Pancreas (tissue), 10 donors: ENCODE measurements around the gene NR6A1. TPM values are rescaled to one million over a fixed set of nuclear protein-coding genes. Genes with fewer than 3 reads are reported as not detected.

Source experiments
- ATAC-seq, 4 donors: fragments of 200-7000 bp; cut with Tn5 transposase; one replicate each; pipeline versions ENCODE4 v1.8.0 to v1.9.1; 2020; ENCODE audit warnings: mild to moderate bottlenecking in 4 of 4, moderate library complexity in 4 of 4
- DNase-seq, 6 donors: peaks; one replicate each; pipeline ENCODE4 v3.0.0-alpha.2; 2020
- FAIRE-seq: peaks from 2 replicates; lab custom pipeline; 2012; peaks lifted over from hg19 to GRCh38; lab: Jason Lieb, UNC
- H3K27ac ChIP-seq, 4 donors: fragments of 200-600 bp; sonication (generic); 1 replicate in 3 of 4; 2 replicates in 1 of 4; pipeline versions ENCODE4 v1.5.0 to v1.8.0; 2020
- H3K27me3 ChIP-seq, 4 donors: fragments of 200-600 bp; one replicate each; pipeline ENCODE4 v1.8.0; 2021
- H3K36me3 ChIP-seq, 3 donors: fragments of 200-600 bp; sonication (generic) in 1 of 3; one replicate each; pipeline versions ENCODE4 v1.5.0 to v1.8.0; 2020 to 2021
- H3K4me1 ChIP-seq, 3 donors: fragments of 200-600 bp; one replicate each; pipeline ENCODE4 v1.8.0; 2021
- H3K4me3 ChIP-seq, 4 donors: fragments of 200-600 bp; sonication (generic) in 2 of 4; one replicate each; pipeline versions ENCODE4 v1.5.0 to v1.8.0; 2020 to 2021
- H3K9me3 ChIP-seq, 4 donors: fragments of 200-600 bp; one replicate each; pipeline ENCODE4 v1.8.0; 2021
- WGBS, 2 donors: extraction: QIAGEN DNeasy Blood & Tissue Kit; methylation state at CpG; one replicate each; pipeline ENCODE4 v1.1.7; 2013; 5-methylcytosine and 5-hydroxymethylcytosine counted together
- intact Hi-C, 3 donors: fragments of 100-400 bp; cut with DNase I; formaldehyde crosslinking; loops; one replicate each; pipeline versions ENCODE4 v1.11.1 to v1.14.2; 2022
- polyA plus RNA-seq, 2 donors: library from polyadenylated mRNA; stranded (reverse); fragments of 200-250 nt; gene quantifications; one replicate each; pipeline ENCODE4 v1.2.3, GENCODE V29; 2013
- total RNA-seq, 6 donors: library from RNA; stranded (reverse); fragmentation: NEBNext Ultra II Directional in 4 of 6; extraction: Animal tissue kit (Norgen Biotek cat#: 25700) in 4 of 6; gene quantifications; one replicate each; pipeline versions ENCODE4 v1.2.1 to v1.2.4, GENCODE V29; 2021 to 2023
- TF ChIP-seq, protein P1 (sequence below), 4 donors: fragments of 200-600 bp; sonication (generic) in 3 of 4; IDR thresholded peaks; one replicate each; pipeline versions ENCODE4 v1.5.0 to v1.8.0; 2021; ENCODE audit warnings: antibody characterized with exemption in 4 of 4
- donor health status: healthy with polysubstance abuse.
- donor health status: DM: no; HTN: no; CAD: no; lungs with moderate emphysema.
- donor health status: DM: no; HTN: no; CAD: no.
- donor health status: control.
- donor health status: control.
- donor health status: Bipolar disorder and iron deficiency.
- donor health status: DM: yes; HTN: yes; CAD: no.
- donor health status: DM: no; HTN: no; CAD: no.
- donor health status: DM: no; HTN: no; CAD: no.
- donor health status: DM: yes; HTN: yes; CAD: no.

The NR6A1 gene
- total and polyA plus RNA-seq, 8 donors = 2.1 to 3.9 (median 2.6) TPM

GRCh38 chr9:124551472-124552272 lies 219.4 kb downstream of the NR6A1 start:
- Histone ChIP-seq H3K27me3 (no peaks in the 10 kb centered on the region), H3K4me3 (no peak overlapping the region), H3K36me3 (no peaks in the 10 kb centered on the region), H3K27ac (no peak overlapping the region), H3K4me1 (no peaks in the 10 kb centered on the region), H3K9me3 (no peaks in the 10 kb centered on the region)
- no peak for FAIRE-seq
- peak; percentile 61 to 83 (median 78) for ATAC-seq
- 44 to 47% methylated on average over 4 of the region's 4 CpGs for WGBS, 2 donors
- peak in 2 of 6 donors; percentile 4 to 33 for DNase-seq
- TF ChIP-seq, protein P1, sequence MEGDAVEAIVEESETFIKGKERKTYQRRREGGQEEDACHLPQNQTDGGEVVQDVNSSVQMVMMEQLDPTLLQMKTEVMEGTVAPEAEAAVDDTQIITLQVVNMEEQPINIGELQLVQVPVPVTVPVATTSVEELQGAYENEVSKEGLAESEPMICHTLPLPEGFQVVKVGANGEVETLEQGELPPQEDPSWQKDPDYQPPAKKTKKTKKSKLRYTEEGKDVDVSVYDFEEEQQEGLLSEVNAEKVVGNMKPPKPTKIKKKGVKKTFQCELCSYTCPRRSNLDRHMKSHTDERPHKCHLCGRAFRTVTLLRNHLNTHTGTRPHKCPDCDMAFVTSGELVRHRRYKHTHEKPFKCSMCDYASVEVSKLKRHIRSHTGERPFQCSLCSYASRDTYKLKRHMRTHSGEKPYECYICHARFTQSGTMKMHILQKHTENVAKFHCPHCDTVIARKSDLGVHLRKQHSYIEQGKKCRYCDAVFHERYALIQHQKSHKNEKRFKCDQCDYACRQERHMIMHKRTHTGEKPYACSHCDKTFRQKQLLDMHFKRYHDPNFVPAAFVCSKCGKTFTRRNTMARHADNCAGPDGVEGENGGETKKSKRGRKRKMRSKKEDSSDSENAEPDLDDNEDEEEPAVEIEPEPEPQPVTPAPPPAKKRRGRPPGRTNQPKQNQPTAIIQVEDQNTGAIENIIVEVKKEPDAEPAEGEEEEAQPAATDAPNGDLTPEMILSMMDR (IDR thresholded peaks at IDR 0.05) = peak in 2 of 4 donors; percentile 18 to 24
- intact Hi-C loops = no loop called here

DNA sequence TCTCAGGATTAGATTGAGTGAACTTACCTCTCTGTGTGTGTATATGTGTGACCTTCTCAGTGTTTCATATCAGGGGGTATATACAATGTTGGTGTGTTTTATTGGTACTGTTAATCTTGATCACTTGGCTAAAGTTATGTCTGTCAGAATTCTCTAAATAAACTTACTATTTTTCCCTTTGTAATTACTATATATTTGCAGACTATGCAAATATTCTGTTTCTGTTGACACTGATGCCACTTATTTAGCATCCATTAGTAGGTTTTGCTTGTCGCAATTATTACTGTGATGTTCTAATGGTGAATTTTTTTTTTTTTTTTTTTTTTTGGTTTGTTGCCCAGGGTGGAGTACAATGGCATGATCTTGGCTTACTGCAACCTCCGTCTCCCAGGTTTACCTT lies 221.0 kb downstream of the NR6A1 start:
- no peak for FAIRE-seq
- no peak overlapping the region for H3K4me3 ChIP-seq
- ATAC-seq = no peak
- no peak for DNase-seq
- TF ChIP-seq, protein P1 (IDR thresholded peaks at IDR 0.05) = no peak
- H3K4me1 ChIP-seq = peaks cover 0 to 3% (median 0%) of the 10 kb centered on the region in 3 donors
- WGBS, 2 donors = 79 to 94% methylated on average over 2 of the region's 2 CpGs
- intact Hi-C loops = no loop called here
- H3K27ac ChIP-seq = no peak overlapping the region
- H3K9me3 ChIP-seq = no peaks in the 10 kb centered on the region
- H3K36me3 ChIP-seq = no peaks in the 10 kb centered on the region
- no peaks in the 10 kb centered on the region for H3K27me3 ChIP-seq

- intact Hi-C loops = no loop called here
- no peaks in the 10 kb centered on the region for H3K36me3 ChIP-seq
- TF ChIP-seq, protein P1 (IDR thresholded peaks at IDR 0.05) = no peak
Measured at GRCh38 chr9:124549016-124549415, 222.1 kb downstream of the NR6A1 start.

DNA sequence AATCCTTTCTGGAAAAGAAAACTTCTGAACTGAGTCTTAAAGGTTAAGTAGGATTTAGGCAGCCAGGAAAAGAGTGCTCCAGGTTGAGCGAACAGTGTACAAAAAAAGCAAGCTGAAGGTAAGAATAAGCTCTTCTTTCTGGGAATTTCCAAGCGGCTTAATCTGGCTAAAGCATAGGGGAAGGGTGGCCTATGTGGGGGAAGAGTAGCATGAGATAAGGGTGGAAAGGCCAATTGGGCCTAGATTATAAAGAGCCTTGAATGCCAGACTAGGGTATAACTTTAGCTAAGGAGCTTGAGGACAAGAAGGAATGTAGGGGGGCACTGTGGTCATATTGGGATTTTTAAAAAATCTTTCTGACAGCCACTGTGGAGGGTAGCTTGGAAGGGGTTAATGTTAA lies 226.6 kb downstream of the NR6A1 start:
- DNase-seq = no peak
- WGBS, 2 donors = 93 to 94% methylated on average over 2 of the region's 2 CpGs
- Histone ChIP-seq H3K4me1 (peaks cover 0 to 3% (median 0%) of the 10 kb centered on the region in 3 donors), H3K9me3 (no peaks in the 10 kb centered on the region), H3K36me3 (peaks cover 0 to 5% (median 0%) of the 10 kb centered on the region in 3 donors), H3K4me3 (no peak overlapping the region), H3K27ac (no peak overlapping the region), H3K27me3 (no peaks in the 10 kb centered on the region)
- ATAC-seq = no peak
- intact Hi-C loops = no loop called here
- TF ChIP-seq, protein P1 (IDR thresholded peaks at IDR 0.05) = no peak
- FAIRE-seq = no peak

More at GRCh38 chr9:124549016-124549415, 222.1 kb downstream of the NR6A1 start:
- DNase-seq (no peak), FAIRE-seq (no peak), ATAC-seq (no peak)
- H3K4me1 ChIP-seq = peaks cover 0 to 3% (median 0%) of the 10 kb centered on the region in 3 donors
- WGBS, 2 donors = 77 to 86% methylated on average over 1 of the region's 1 CpG
- no peak overlapping the region for H3K27ac ChIP-seq
- H3K9me3 ChIP-seq = no peaks in the 10 kb centered on the region
- H3K27me3 ChIP-seq = no peaks in the 10 kb centered on the region
- no peak overlapping the region for H3K4me3 ChIP-seq

DNA sequence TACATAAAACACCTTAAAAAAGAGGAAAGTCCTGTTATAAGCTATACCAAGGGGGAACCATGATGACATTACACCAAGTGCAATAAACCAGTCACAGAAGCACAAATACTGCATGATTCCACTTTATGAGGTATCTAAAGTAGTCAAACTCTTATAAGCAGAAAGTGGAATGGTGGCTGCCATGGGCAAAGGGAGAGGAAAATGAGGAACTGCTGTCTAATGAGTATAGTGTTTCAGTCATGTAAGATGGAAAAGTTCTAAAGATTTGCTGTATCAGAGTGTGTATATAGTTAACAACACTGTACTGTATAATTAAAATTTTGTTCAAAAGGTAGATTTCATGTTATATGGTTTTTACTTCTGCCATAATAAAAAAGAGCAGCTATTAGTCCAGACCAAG lies 229.3 kb downstream of the NR6A1 start:
- DNase-seq (no peak), ATAC-seq (no peak), FAIRE-seq (no peak)

More for the DNA sequence above, 229.3 kb downstream of the NR6A1 start:
- no peak overlapping the region for H3K27ac ChIP-seq
- H3K4me3 ChIP-seq = no peak overlapping the region
- no peaks in the 10 kb centered on the region for H3K9me3 ChIP-seq
- H3K4me1 ChIP-seq = peaks cover 0 to 3% (median 0%) of the 10 kb centered on the region in 3 donors
- TF ChIP-seq, protein P1 (IDR thresholded peaks at IDR 0.05) = no peak
- H3K36me3 ChIP-seq = peaks cover 0 to 17% (median 7%) of the 10 kb centered on the region in 3 donors
- intact Hi-C loops = no loop called here
- H3K27me3 ChIP-seq = no peaks in the 10 kb centered on the region
